KMS-11 (cell line): Measurements from ENCODE around the gene TEAD1.

Source experiments
- H2AFZ ChIP-seq: fragments of 200-600 bp; sonication (generic); 2 replicates; pipeline ENCODE4 v1.6.1; 2016; ENCODE audit warnings: antibody characterized with exemption, mixed run types, low read depth
- H3K27ac ChIP-seq: fragments of 200-600 bp; sonication (generic); 2 replicates; pipeline ENCODE4 v1.6.1; 2016; ENCODE audit warnings: mild to moderate bottlenecking, mixed run types
- H3K27me3 ChIP-seq: fragments of 200-600 bp; sonication (generic); 2 replicates; pipeline ENCODE4 v1.6.1; 2017; ENCODE audit warnings: mild to moderate bottlenecking, low read depth, mixed run types, moderate library complexity; ENCODE audit not compliant: insufficient read depth
- H3K36me3 ChIP-seq: fragments of 200-600 bp; sonication (generic); 2 replicates; pipeline ENCODE4 v1.6.1; 2017; ENCODE audit warnings: mild to moderate bottlenecking, mixed run types; ENCODE audit not compliant: insufficient read depth
- H3K4me1 ChIP-seq: fragments of 200-600 bp; sonication (generic); 2 replicates; pipeline ENCODE4 v1.6.1; 2016; ENCODE audit warnings: mild to moderate bottlenecking, low read depth, mixed run types; ENCODE audit not compliant: poor library complexity, severe bottlenecking
- H3K4me2 ChIP-seq: fragments of 200-600 bp; sonication (generic); 2 replicates; pipeline ENCODE4 v1.7.0; 2016; ENCODE audit warnings: mild to moderate bottlenecking, mixed run types
- H3K4me3 ChIP-seq: fragments of 200-600 bp; sonication (generic); IDR thresholded peaks from 2 replicates; pipeline ENCODE4 v1.6.1; 2017; ENCODE audit warnings: low read depth, low read length, mixed read lengths; ENCODE audit not compliant: insufficient read depth
- H3K79me2 ChIP-seq: fragments of 200-600 bp; sonication (generic); 2 replicates; pipeline ENCODE4 v1.6.1; 2016; ENCODE audit warnings: low read depth, mixed run types; ENCODE audit not compliant: insufficient read depth
- H3K9ac ChIP-seq: fragments of 200-600 bp; sonication (generic); 2 replicates; pipeline ENCODE4 v1.6.1; 2016; ENCODE audit warnings: mild to moderate bottlenecking, mixed run types
- H4K20me1 ChIP-seq: fragments of 200-600 bp; sonication (generic); 2 replicates; pipeline ENCODE4 v1.6.1; 2016; ENCODE audit warnings: mild to moderate bottlenecking, mixed run types; ENCODE audit not compliant: insufficient read depth
- TF ChIP-seq, protein P1 (sequence below): fragments of 200-600 bp; sonication (generic); conservative IDR thresholded peaks from 2 replicates; pipeline ENCODE4 v1.6.1; 2017; ENCODE audit warnings: low read depth, mild to moderate bottlenecking, antibody characterized with exemption, low read length, moderate library complexity, mixed read lengths

TEAD1 gene

DNA sequence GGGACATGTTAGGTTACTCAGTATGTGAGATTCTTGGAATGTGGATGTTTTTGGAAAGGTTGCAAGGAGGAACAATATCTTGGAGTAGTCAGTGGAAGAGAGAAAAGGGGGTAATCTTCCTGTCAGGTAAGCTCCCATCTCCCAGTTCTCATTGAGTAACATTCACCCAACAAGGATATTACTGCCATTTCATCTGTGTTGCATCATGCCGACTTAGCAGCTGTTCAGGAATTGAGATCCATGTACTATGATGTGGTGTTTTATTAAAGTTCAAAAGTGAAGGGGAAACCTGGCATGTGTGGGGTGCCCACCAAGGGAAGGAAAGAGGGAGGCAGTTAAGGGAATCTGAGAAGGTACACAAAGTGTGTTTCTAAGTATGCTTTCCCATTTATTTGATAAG, 276.4 kb downstream of the TEAD1 start:
- Histone ChIP-seq H3K4me2 (no peak overlapping the region), H3K9ac (no peak overlapping the region), H4K20me1 (no peaks in the 10 kb centered on the region), H3K27ac (no peak overlapping the region), H3K79me2 (no peaks in the 10 kb centered on the region), H3K4me1 (no peaks in the 10 kb centered on the region), H3K36me3 (no peaks in the 10 kb centered on the region), H2AFZ (no peak overlapping the region), H3K27me3 (no peaks in the 10 kb centered on the region), H3K4me3 (no peak overlapping the region)
- TF ChIP-seq, protein P1, sequence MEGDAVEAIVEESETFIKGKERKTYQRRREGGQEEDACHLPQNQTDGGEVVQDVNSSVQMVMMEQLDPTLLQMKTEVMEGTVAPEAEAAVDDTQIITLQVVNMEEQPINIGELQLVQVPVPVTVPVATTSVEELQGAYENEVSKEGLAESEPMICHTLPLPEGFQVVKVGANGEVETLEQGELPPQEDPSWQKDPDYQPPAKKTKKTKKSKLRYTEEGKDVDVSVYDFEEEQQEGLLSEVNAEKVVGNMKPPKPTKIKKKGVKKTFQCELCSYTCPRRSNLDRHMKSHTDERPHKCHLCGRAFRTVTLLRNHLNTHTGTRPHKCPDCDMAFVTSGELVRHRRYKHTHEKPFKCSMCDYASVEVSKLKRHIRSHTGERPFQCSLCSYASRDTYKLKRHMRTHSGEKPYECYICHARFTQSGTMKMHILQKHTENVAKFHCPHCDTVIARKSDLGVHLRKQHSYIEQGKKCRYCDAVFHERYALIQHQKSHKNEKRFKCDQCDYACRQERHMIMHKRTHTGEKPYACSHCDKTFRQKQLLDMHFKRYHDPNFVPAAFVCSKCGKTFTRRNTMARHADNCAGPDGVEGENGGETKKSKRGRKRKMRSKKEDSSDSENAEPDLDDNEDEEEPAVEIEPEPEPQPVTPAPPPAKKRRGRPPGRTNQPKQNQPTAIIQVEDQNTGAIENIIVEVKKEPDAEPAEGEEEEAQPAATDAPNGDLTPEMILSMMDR: no peak

DNA sequence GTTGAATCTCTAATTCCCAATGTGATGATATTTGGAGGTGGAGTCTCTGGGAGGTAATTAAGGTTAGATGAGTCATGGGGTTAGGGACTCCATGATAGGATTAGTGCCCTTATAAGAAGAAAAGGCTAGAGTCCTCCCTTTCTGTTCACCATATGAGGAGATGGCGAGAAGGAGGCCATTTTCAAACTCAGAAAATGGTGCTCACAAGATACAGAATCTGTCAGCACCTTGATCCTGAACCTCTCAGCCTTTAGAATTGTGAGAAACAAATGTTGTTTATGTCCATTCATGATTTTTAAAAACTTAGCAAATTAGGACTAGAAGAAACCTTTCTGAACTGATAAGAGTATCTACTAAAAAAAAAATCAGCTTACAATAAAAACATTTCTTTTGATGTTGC, 277.2 kb downstream of the TEAD1 start:
- no peaks in the 10 kb centered on the region for H3K79me2 ChIP-seq
- no peaks in the 10 kb centered on the region for H3K27me3 ChIP-seq
- H3K9ac ChIP-seq: no peak overlapping the region
- H3K4me2 ChIP-seq: no peak overlapping the region
- H2AFZ ChIP-seq: no peak overlapping the region
- H3K36me3 ChIP-seq: no peaks in the 10 kb centered on the region
- H3K4me1 ChIP-seq: no peaks in the 10 kb centered on the region
- H3K4me3 ChIP-seq: no peak overlapping the region
- TF ChIP-seq, protein P1: no peak
- no peak overlapping the region for H3K27ac ChIP-seq
- no peaks in the 10 kb centered on the region for H4K20me1 ChIP-seq

DNA sequence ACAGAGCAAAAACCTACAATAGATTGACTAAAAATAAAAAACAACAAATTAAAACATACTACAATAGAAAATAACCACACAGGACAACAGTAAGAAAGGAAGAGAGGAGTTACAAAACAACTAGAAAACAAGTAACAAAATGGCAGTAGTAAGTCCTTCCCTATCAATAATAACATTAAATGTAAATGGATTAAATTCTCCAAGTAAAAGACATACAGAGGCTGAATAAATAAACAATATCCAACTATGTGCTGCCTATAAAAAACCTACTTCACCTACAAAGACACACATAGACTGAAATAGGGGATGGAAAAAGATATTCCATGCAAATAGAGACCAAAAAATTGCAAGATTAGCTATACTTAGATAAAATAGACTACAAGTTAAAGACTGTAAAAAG, 277.9 kb downstream of the TEAD1 start:
- H2AFZ ChIP-seq: no peak overlapping the region
- H3K27ac ChIP-seq: no peak overlapping the region
- no peaks in the 10 kb centered on the region for H3K4me1 ChIP-seq
- TF ChIP-seq, protein P1: no peak
- H4K20me1 ChIP-seq: no peaks in the 10 kb centered on the region
- H3K36me3 ChIP-seq: no peaks in the 10 kb centered on the region
- no peak overlapping the region for H3K4me3 ChIP-seq
- H3K4me2 ChIP-seq: no peak overlapping the region
- H3K9ac ChIP-seq: no peak overlapping the region
- no peaks in the 10 kb centered on the region for H3K27me3 ChIP-seq
- H3K79me2 ChIP-seq: no peaks in the 10 kb centered on the region

DNA sequence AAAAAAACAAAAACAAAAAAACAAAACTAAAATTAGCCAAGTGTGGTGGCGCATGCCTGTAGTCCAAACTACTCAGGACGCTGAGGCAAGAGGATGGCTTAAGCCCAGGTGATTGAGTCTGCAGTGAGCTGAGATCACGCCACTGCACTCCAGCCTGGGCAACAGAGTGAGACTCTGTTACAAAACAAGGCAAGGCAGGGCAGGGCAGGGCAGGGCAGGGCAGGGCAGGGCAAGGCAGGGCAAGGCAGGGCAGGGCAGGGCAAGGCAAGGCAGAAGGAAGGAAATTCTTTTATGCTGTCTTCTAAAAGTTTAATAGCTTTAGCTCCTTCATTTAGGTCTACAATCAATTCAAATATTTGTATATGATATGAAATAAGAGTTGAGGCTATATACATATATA, 284.8 kb downstream of the TEAD1 start:
- no peak overlapping the region for H3K27ac ChIP-seq
- peaks cover 3% of the 10 kb centered on the region for H3K4me1 ChIP-seq
- no peak overlapping the region for H3K4me2 ChIP-seq
- no peak overlapping the region for H2AFZ ChIP-seq
- no peak overlapping the region for H3K4me3 ChIP-seq
- no peak overlapping the region for H3K9ac ChIP-seq
- TF ChIP-seq, protein P1: no peak
- no peaks in the 10 kb centered on the region for H4K20me1 ChIP-seq
- H3K27me3 ChIP-seq: no peaks in the 10 kb centered on the region
- H3K79me2 ChIP-seq: no peaks in the 10 kb centered on the region
- H3K36me3 ChIP-seq: no peaks in the 10 kb centered on the region
